ENCODE results near the gene PLCB4. TPM values are rescaled to one million over a fixed set of nuclear protein-coding genes. Genes with fewer than 3 reads are reported as not detected.

Gene PLCB4
- total RNA-seq, 1 experiment from 2014 or later = 10.1 TPM

DNA sequence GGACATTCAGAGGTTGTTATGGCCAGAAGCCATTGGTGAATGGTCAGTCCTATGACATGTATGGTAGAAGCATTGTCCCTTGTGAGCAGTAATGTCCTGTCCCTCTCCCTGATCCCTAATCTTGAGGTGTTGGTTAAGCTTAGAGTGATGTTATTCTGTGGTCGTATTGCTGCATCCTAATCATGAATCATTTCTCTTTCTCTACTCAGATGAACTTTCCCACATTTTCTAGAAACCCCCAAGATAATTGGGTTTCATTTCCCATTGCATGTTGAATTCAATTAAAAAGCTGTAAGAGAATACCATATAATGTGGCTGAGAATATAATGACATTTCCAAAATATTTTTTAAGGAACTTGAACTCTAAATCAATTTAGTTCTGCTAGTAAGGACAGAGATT, 175.1 kb downstream of the PLCB4 start:
- whole genome bisulfite sequencing (ENCODE audit: extremely low coverage, insufficient read length, low lambda C conversion rate) = no CpG with 5 or more reads among the region's 1 CpG
- Histone ChIP-seq H3K27me3 (ENCODE audit: insufficient read depth, low read length) (no peaks in the 10 kb centered on the region), H2BK12ac (ENCODE audit: insufficient read length, low read depth, low read length) (no peak overlapping the region), H3K23ac (ENCODE audit: insufficient read length, low read depth, low read length) (no peak overlapping the region), H2BK5ac (ENCODE audit: insufficient read length, low read length) (no peak overlapping the region), H3K79me1 (ENCODE audit: insufficient read depth, low read depth, low read length, poor library complexity, severe bottlenecking) (no peaks in the 10 kb centered on the region), H3K9ac (ENCODE audit: extremely low read depth, insufficient read length, low read length) (no peak overlapping the region), H3K23me2 (ENCODE audit: insufficient read length, low read depth, low read length, poor library complexity, severe bottlenecking) (no peaks in the 10 kb centered on the region), H4K8ac (replicated peaks; ENCODE audit: insufficient read length, low read depth, low read length) (no peak overlapping the region), H4K5ac (ENCODE audit: insufficient read length, low read depth, low read length) (no peak overlapping the region), H4K91ac (ENCODE audit: insufficient read length, low read depth, low read length) (no peak overlapping the region), H3K4ac (ENCODE audit: low read depth, low read length) (no peak overlapping the region), H3K14ac (ENCODE audit: insufficient read depth, low read length) (no peak overlapping the region), H3T11ph (ENCODE audit: low read length) (no peak overlapping the region), H2AFZ (ENCODE audit: low read length) (no peak overlapping the region), H3K27ac (ENCODE audit: insufficient read length, low read depth, low read length) (no peak overlapping the region), H3K56ac (ENCODE audit: insufficient read length, low read depth, low read length) (no peak overlapping the region), H3K79me2 (ENCODE audit: insufficient read depth, low read length) (no peaks in the 10 kb centered on the region), H3K4me1 (ENCODE audit: insufficient read depth, low read length) (no peaks in the 10 kb centered on the region), H3K9me3 (ENCODE audit: control insufficient read depth, low read depth, low read length) (no peaks in the 10 kb centered on the region), H3K4me2 (ENCODE audit: insufficient read depth, insufficient read length, low read length) (no peak overlapping the region), H2BK15ac (ENCODE audit: low read depth, low read length) (no peak overlapping the region), H2BK120ac (ENCODE audit: low read depth, low read length, poor library complexity, severe bottlenecking) (no peak overlapping the region), H2AK5ac (ENCODE audit: insufficient read length, low read length) (no peak overlapping the region), H4K20me1 (ENCODE audit: control insufficient read depth, insufficient read depth, insufficient read length) (no peaks in the 10 kb centered on the region), H2BK20ac (ENCODE audit: low read depth, low read length, poor library complexity, severe bottlenecking) (no peak overlapping the region), H3K18ac (ENCODE audit: insufficient read length, low read depth, low read length) (no peak overlapping the region)
- Mint-ChIP-seq H3K27ac (no peak overlapping the region), H3K4me3 (no peak overlapping the region), H3K4me1 (peaks cover 8 to 12% of the 10 kb centered on the region in 2 experiments), H3K9me3 (no peaks in the 10 kb centered on the region), H3K27me3 (ENCODE audit: low read depth) (no peaks in the 10 kb centered on the region; the same call in 1 of the 2 replicates), H3K36me3 (ENCODE audit: insufficient read depth in 1 of 3, low read depth in 3 of 3) (no peaks in the 10 kb centered on the region)
- TF ChIP-seq, protein P1, sequence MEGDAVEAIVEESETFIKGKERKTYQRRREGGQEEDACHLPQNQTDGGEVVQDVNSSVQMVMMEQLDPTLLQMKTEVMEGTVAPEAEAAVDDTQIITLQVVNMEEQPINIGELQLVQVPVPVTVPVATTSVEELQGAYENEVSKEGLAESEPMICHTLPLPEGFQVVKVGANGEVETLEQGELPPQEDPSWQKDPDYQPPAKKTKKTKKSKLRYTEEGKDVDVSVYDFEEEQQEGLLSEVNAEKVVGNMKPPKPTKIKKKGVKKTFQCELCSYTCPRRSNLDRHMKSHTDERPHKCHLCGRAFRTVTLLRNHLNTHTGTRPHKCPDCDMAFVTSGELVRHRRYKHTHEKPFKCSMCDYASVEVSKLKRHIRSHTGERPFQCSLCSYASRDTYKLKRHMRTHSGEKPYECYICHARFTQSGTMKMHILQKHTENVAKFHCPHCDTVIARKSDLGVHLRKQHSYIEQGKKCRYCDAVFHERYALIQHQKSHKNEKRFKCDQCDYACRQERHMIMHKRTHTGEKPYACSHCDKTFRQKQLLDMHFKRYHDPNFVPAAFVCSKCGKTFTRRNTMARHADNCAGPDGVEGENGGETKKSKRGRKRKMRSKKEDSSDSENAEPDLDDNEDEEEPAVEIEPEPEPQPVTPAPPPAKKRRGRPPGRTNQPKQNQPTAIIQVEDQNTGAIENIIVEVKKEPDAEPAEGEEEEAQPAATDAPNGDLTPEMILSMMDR (conservative IDR thresholded peaks at IDR 0.05) = no peak
- no peak for DNase-seq
